HepG2 (cell line): ENCODE data around the gene TXNDC11. TPM values are rescaled to one million over a fixed set of nuclear protein-coding genes. Genes with fewer than 3 reads are reported as not detected.

ENCODE experiments used
- BHLHE40 ChIP-seq: IDR thresholded peaks from 2 replicates; pipeline ENCODE4 v1.6.1; 2011; ENCODE audit warnings: low read length, improper control_type of control experiment
- CREM ChIP-seq, 2 experiments: sonication (generic) in 1 of 2; formaldehyde crosslinking in 1 of 2; IDR thresholded peaks; 2 replicates each; pipeline versions ENCODE4 v1.4.0 to v1.6.1; 2016 to 2020; ENCODE audit warnings: antibody characterized with exemption in 1 of 2, mild to moderate bottlenecking in 1 of 2, missing genetic modification reagents in 1 of 2
- FOXA3 ChIP-seq: IDR thresholded peaks from 2 replicates; pipeline ENCODE4 v1.6.1; 2016; ENCODE audit warnings: missing genetic modification reagents, missing compliant biosample characterization
- GATAD1 ChIP-seq: IDR thresholded peaks from 2 replicates; pipeline ENCODE4 v1.6.1; 2016; ENCODE audit warnings: missing genetic modification reagents, missing compliant biosample characterization
- HNF4A ChIP-seq: sonication (generic); formaldehyde crosslinking; IDR thresholded peaks from 2 replicates; pipeline ENCODE4 v1.4.0; 2020; ENCODE audit warnings: missing genetic modification reagents
- KLF6 ChIP-seq: IDR thresholded peaks from 2 replicates; pipeline ENCODE4 v1.8.0; 2016; ENCODE audit warnings: missing biosample characterization, missing genetic modification reagents
- MIER3 ChIP-seq: IDR thresholded peaks from 2 replicates; pipeline ENCODE4 v1.6.1; 2016; ENCODE audit warnings: missing compliant biosample characterization, borderline replicate concordance
- RBM22 ChIP-seq: fragments of 200-400 bp; formaldehyde crosslinking; optimal IDR thresholded peaks from 2 replicates; pipeline ENCODE3; 2017; ENCODE audit warnings: mild to moderate bottlenecking, low read length, moderate library complexity
- SOX13 ChIP-seq, 3 experiments: fragments of 450-650 bp in 1 of 3; sonication (generic) in 1 of 3; formaldehyde crosslinking in 1 of 3; IDR thresholded peaks in 2 of 3; conservative IDR thresholded peaks in 1 of 3; 2 replicates each; pipeline versions ENCODE4 v1.5.0 to v1.6.1; 2016 to 2020; ENCODE audit warnings: antibody characterized with exemption in 1 of 3, mild to moderate bottlenecking in 1 of 3, missing compliant biosample characterization in 1 of 3, missing genetic modification reagents in 1 of 3, moderate library complexity in 1 of 3
- THRA ChIP-seq: sonication (generic); formaldehyde crosslinking; IDR thresholded peaks from 2 replicates; pipeline ENCODE4 v1.4.0; 2020; ENCODE audit warnings: missing genetic modification reagents, borderline replicate concordance
- ZHX2 ChIP-seq, 2 experiments: sonication (generic) in 1 of 2; formaldehyde crosslinking in 1 of 2; IDR thresholded peaks; 2 replicates each; pipeline versions ENCODE4 v1.6.1 to v1.9.0; 2014 to 2022; ENCODE audit warnings: antibody characterized with exemption in 1 of 2, borderline replicate concordance in 1 of 2, inconsistent platforms in 1 of 2, low read depth in 1 of 2, missing genetic modification reagents in 1 of 2
- ZNF12 ChIP-seq: sonication (generic); formaldehyde crosslinking; IDR thresholded peaks from 2 replicates; pipeline ENCODE4 v1.5.0; 2020; ENCODE audit warnings: missing genetic modification reagents
- ZNF512 ChIP-seq: sonication (generic); formaldehyde crosslinking; IDR thresholded peaks from 2 replicates; pipeline ENCODE4 v1.4.0; 2020; ENCODE audit warnings: mild to moderate bottlenecking, missing genetic modification reagents
- polyA plus RNA-seq, 8 experiments: library from polyadenylated mRNA; depleted of rRNA in 3 of 8; stranded (reverse) in 7 of 8; unstranded in 1 of 8; fragments of >200 nt; fragmentation: Illumina TruSeq in 4 of 8; extraction: Trizol in 4 of 8; gene quantifications; 2 replicates each; pipeline versions ENCODE4 v1.2.1 to v1.2.3, GENCODE V29; 2011 to 2016; ENCODE audit warnings: low read depth in 4 of 8, missing spikeins in 1 of 8, mixed read lengths in 1 of 8; ENCODE audit not compliant: insufficient read depth in 1 of 8
- total RNA-seq, 5 experiments: library from RNA; depleted of rRNA; stranded (reverse); fragments of >200 nt; fragmentation: Illumina TruSeq; extraction: Trizol; gene quantifications; 2 replicates each; pipeline ENCODE4 v1.2.3, GENCODE V29; 2016; ENCODE audit warnings: low read depth in 1 of 5

TXNDC11 gene
- total and polyA plus RNA-seq, 2 of the 13 experiments (the other 11 are each of a cell fraction or from before 2014, with no cell fraction given) = 74.9 to 123 TPM

- 0 out of 2 replicates have a peak, but pooled peaks have one; percentile 16 for TF ChIP-seq ZHX2 (IDR thresholded peaks at IDR 0.05; ENCODE audit: low read depth)
- TF ChIP-seq ZHX2 (CRISPR knock-in tag; IDR thresholded peaks at IDR 0.05; ENCODE audit: borderline replicate concordance) = no peak
- TF ChIP-seq GATAD1 (CRISPR knock-in tag) = peak; percentile 10; the same call in 1 of the 2 replicates
- peak; percentile 41; the same call in 1 of the 2 replicates for TF ChIP-seq BHLHE40
- peak; percentile 79 for TF ChIP-seq RBM22
- peak; percentile 37; the same call in 1 of the 2 replicates for TF ChIP-seq CREM (IDR thresholded peaks at IDR 0.05)
- TF ChIP-seq CREM (CRISPR knock-in tag; IDR thresholded peaks at IDR 0.05) = no peak
- peak; percentile 71; the same call in 1 of the 2 replicates for TF ChIP-seq THRA (CRISPR knock-in tag)
- no peak for TF ChIP-seq SOX13 (IDR thresholded peaks at IDR 0.05)
- peak in 1 of 2 experiments; percentile 65; a peak in 2 of 4 replicates for TF ChIP-seq SOX13 (CRISPR knock-in tag; conservative IDR thresholded peaks at IDR 0.05 in 1 of 2, IDR thresholded peaks at IDR 0.05 in 1 of 2)
- peak; percentile 96 for TF ChIP-seq FOXA3 (CRISPR knock-in tag)
- TF ChIP-seq HNF4A (CRISPR knock-in tag) = peak; percentile 61
- TF ChIP-seq KLF6 (CRISPR knock-in tag) = peak; percentile 85; the same call in 1 of the 2 replicates
- TF ChIP-seq ZNF12 = peak; percentile 89
- TF ChIP-seq MIER3 (CRISPR knock-in tag) = peak; percentile 59; the same call in 1 of the 2 replicates
- TF ChIP-seq ZNF512 (CRISPR knock-in tag) = no peak
- TF ChIP-seq, all 625 proteins: peak for 61
Measured at GRCh38 chr16:11700264-11701029, 42.2 kb downstream of the TXNDC11 start (continued).
